GM21786 (cell line): ENCODE results near the gene RTN4RL2.
"Not testable (repeated sequence)": the region's sequence is repeated elsewhere in the genome, so short reads cannot be mapped to it uniquely, and the experiment has no call there.

Experiments
- ATAC-seq: cut with Tn5 transposase; IDR thresholded peaks from one replicate; pipeline ENCODE4 v1.9.1; 2021; ENCODE audit not compliant: unreplicated experiment

RTN4RL2 gene

GRCh38 chr11:57432149-57432561 lies 28.2 kb upstream of the RTN4RL2 start:
- ATAC-seq: no peak

DNA sequence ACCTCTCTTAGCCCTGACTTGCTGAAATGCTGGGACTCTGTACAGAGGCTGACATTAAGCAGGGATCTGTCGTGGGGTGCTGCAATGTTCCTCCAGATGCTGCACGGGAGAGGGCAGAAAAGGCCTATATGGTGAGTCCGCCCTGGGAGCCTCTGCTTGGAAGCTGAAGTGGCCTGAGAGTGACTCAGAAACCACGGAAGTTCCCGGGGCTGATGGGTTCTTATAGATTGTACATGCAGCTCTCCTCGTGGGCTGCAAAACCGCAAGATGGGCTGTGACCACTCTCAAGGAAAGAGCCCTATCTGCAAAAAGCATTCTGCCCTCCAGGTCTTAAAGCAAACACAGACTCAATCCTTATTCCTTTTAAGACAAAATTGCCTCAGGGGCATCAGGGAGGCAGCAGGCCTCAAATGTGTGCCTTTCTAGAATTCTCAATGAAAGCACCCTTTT lies 27.6 kb upstream of the RTN4RL2 start:
- no peak for ATAC-seq

- no peak for ATAC-seq
These were observed 25.4 kb upstream of the RTN4RL2 start for GRCh38 chr11:57434640-57435546.

DNA sequence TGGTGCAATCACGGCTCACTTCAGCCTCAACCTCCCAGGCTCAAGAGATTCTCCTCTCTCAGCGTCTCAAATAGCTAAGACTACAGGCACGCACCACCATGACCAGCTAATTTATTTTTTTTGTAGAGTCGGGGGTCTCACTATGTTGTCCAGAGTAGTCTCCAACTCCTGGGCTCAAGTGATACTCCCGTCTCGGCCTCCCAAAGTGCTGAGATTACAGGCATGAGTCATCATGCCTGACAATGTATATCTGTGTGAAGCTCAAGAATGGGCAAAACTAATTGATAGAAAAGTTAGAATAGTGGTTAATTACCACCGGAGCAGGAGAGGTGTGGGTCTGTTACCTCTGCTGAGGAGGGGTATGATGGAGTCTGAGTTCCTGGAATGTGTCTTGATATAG lies 24.3 kb upstream of the RTN4RL2 start:
- ATAC-seq: no peak

DNA sequence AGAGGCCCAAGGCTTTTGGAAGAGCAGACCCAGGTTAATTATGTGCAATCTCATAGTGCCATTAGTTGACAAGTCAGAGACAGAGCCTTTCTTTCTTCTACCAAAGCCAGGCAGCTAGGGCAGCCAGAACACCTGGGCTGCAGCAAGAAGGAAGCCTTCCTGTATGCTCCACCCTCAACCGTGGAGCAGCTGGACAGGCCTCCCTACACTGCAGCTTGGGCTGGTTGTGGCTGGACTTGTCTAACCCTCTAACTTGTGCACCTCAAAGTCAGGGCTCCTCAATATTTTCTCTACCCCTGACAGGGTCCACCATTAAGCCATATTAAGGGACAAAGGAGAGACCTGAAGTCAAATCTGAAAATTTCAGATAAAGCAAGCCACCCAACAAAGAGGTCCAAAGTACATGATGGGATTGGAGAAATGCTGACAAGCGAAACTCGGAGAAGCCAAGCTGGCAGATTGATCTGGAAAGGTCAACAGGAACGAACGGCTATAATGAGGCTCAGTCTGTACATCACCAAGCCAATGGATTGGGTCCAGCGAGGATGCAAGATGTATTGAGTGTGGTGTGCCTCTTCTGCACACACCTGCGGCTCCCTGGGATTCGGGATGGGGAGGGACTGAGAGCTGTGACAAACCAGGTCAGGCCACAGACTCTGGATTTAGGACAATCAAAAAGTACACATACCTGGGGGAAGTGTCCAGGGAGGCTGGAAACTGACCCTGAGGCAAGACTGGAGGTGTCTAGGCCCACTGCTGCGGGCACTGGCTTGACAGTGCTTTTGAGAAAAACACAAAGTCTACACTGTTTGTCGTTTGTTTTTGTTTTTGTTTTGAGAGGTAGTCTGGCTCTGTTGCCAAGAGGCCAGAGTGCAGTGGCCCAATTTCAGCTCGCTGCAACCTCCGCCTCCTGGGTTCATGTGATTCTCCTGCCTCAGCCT lies 21.7 kb upstream of the RTN4RL2 start:
- ATAC-seq: no peak

DNA sequence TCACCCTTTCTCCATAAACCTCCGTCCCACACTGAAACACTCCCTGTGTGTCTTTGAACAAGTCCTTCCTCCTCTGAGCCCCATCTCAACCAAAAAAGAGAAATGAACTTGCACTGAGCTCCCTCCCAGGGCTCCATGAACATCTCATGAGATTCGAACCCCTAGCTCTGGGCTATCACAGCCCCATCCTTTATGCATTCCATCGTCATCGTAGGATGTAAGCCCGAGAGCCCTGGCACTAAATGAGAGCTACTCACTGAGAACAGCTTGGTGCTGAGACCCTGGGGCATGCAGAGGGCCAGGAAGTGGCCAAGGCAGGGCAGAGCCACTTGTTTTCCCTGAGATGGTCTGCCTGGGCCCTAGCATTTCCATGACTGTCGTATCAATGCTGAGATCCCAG lies 20.5 kb upstream of the RTN4RL2 start:
- no peak for ATAC-seq

- no peak for ATAC-seq
These were observed 19.4 kb upstream of the RTN4RL2 start for GRCh38 chr11:57440744-57441414.

DNA sequence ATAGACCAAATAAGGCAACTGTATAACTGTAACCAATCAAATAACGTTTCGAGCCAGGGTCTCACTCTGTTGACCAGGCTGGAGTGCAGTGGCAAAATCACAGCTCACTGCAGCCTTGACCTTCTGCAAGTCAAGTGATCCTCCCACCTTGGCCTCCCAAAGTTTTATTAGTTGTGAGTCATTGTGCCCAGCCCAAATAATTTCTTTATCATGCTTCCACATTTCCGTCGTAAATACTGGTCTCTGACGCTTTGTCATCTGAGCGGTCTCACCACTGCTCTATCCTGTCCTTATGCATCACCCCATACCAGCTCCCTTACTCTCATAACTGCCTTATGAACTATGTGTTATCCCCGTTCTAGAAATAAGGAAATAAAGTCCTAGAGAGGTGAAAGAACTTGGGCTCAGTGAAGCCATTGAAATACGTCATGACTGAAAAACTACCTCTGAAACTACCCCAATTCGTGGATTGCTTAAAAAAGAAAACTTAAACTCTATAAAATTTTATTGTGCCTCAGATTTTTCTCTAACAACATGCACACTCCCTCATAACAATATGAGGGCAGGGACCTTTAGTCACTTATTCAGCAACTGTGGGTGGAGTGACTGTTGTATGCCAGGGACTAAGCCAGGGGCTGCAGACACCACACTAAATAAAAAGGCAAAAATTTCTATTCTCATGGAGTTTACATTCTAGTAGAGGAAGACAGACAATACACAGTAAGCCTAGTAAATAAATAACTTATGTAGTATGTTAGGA lies 15.8 kb upstream of the RTN4RL2 start:
- ATAC-seq: no peak

DNA sequence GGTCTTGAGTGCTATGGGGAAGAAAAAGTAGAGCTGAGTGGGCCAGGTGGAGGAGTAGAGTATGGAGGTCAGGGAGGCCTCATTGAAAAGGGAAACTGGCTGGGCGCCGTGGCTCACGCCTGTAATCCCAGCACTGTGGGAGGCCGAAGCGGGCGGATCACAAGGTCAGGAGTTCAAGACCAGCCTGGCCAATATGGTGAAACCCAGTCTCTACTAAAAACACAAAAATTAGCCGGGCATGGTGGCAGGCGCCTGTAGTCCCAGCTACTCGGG lies 15.3 kb upstream of the RTN4RL2 start:
- ATAC-seq: not testable (repeated sequence)

DNA sequence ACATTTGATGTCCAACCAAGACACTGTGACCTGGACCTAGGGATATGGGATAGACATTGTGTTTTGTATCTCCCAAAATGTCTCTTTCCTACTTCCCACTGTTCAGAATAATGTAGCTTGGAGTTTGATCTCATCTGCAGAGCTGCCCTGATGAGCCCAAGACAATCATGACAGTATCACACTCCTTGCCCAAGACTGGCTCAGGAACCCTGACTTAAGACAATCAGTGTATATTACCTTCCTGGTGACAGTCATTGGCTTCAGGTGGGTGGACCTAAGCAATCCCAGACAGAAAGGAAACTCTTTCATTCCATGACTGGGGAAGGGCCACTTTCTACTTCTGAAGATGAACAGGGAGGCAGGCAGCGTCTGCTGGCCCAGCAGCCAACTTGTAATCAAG lies 14.3 kb upstream of the RTN4RL2 start:
- no peak for ATAC-seq

GRCh38 chr11:57453543-57454177 lies 6.7 kb upstream of the RTN4RL2 start:
- ATAC-seq: no peak

- ATAC-seq: peak; percentile 53
These were observed 3.2 kb upstream of the RTN4RL2 start for GRCh38 chr11:57456960-57457642.

GRCh38 chr11:57457643-57458023 lies 2.7 kb upstream of the RTN4RL2 start:
- ATAC-seq: peak; percentile 5

DNA sequence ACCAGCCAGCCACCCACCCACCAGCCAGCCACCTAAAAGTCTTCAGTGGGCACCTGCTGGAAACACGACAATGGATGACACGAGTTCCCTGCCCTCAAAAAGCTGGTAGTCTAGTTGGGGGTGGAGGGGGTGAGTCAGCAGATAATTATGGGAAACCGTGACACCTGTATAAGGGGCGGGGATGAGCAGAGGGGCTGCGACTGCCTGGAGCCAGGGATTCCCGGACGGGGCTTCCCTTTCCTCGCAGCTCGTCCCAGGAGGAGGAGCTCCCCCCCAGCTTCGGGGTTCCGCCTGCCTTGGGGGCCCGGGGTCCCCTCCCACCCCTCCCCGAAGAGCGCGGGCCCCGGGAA lies 2.3 kb upstream of the RTN4RL2 start:
- no peak for ATAC-seq

DNA sequence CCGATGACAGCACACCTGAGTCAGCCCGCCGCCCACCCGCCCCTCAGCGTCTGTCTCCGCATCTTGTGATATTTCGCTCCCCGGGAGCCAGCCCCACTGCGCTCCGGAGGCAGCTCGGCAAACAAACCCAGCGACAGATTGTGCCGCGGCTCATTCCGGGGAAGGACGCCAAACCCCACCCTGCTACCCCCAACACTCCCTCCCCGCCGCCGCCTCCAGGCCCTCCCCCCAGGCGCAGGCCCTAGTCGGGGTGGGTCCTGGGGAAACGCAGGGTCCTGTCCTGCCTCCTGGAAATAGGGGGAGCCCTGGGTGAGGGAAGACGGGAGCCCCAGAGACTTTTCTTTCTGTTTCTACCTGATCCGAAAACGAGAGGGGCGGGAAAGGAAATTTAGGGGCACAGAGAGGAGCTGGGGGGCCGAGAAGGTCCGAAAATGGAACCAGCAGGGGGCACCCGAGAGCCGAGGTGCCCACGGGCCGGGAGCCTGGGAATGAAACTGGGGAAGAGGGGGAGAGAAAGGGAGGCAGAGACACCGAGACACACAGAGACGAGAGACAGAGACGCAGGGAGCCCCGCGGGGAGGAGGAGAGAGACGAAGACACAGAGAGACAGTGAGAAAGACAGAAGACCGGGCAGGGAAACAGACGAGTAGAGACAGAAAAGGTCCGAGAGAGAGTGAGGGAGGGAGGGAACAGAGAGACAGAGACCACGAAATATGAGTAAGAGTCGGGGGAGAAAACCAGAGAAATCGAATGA lies 1.7 kb upstream of the RTN4RL2 start:
- no peak for ATAC-seq

- ATAC-seq: no peak
These were observed 935 bp upstream of the RTN4RL2 start for GRCh38 chr11:57459164-57460021.

GRCh38 chr11:57460758-57461749 lies 726 bp downstream of the RTN4RL2 start:
- ATAC-seq: no peak
